Measurements from ENCODE around the gene ATAT1. TPM values are rescaled to one million over a fixed set of nuclear protein-coding genes. Genes with fewer than 3 reads are reported as not detected.

Gene ATAT1
- polyA plus RNA-seq, 3 donors: 0.51 to 10.4 (median 0.68) TPM

DNA sequence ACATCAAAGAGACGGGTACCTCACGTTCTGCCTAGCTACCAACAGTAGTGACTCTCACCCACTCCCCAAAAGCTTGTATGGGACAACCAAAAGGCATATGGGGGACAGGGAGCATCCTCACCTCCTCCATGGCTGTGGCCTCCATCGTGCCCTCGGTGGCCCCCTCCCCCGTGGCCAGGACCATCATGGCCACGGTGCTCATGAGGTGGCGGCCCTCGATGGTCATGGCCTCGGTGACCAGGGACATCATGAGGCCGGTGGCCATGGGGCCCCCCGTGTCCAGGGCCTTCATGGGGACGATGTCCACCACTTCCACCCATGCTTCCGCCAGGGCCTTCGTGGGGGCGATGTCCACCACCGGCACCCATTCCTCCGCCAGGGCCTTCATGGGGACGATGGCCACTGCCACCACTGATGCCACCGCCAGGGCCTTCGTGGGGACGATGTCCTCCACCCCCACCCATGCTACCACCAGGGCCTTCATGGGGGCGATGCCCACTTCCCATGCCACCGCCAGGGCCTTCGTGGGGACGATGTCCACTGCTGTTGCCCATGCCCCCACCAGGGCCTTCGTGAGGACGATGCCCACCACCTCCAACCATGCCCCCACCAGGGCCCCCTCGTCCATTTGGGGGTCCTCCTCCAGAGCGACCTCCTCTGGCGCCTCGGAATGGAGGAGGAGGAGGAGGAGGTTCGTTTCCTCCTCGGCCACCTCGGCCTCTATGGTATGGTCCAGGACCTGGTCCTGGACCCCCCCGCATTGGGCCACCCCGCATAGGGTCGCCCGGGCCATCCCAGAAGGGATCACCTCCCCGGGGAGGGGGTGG is 24.6 kb upstream of the ATAT1 start:
- Histone ChIP-seq H3K9ac (ENCODE audit: insufficient read depth, low read length, poor library complexity, severe bottlenecking) (no peak overlapping the region), H3K4me2 (replicated peaks; ENCODE audit: extremely low read depth, low read length, poor library complexity, severe bottlenecking) (no peak overlapping the region), H3K79me2 (ENCODE audit: insufficient read depth, low read length) (peaks cover 6% of the 10 kb centered on the region), H4K20me1 (ENCODE audit: insufficient read depth, low read length) (peaks cover 85% of the 10 kb centered on the region), H3K9me3 (replicated peaks in 1 of 2; ENCODE audit: control insufficient read depth in 1 of 2, insufficient read depth in 1 of 2, low read length in 2 of 2) (no peaks in the 10 kb centered on the region), H3K27me3 (ENCODE audit: control insufficient read depth in 2 of 2, insufficient read depth in 2 of 2, low read length in 2 of 2) (no peaks in the 10 kb centered on the region), H2AFZ (ENCODE audit: insufficient read depth, low read depth, low read length, poor library complexity, severe bottlenecking) (no peak overlapping the region), H3K27ac (ENCODE audit: low read depth in 1 of 2, low read length in 2 of 2) (no peak overlapping the region), H3K36me3 (replicated peaks in 1 of 2; ENCODE audit: control insufficient read depth in 1 of 2, insufficient read depth in 2 of 2, low read length in 2 of 2) (peaks cover 65 to 69% of the 10 kb centered on the region in 2 donors), H3K4me3 (replicated peaks in 1 of 3; ENCODE audit: low read depth in 2 of 3, low read length in 3 of 3) (no peak overlapping the region), H3K4me1 (ENCODE audit: control insufficient read depth in 1 of 2, insufficient read depth in 2 of 2, low read length in 2 of 2) (no peaks in the 10 kb centered on the region)
- Mint-ChIP-seq H3K4me3 (no peak overlapping the region), H3K27me3 (ENCODE audit: low read depth in 3 of 3) (no peaks in the 10 kb centered on the region), H3K27ac (no peak overlapping the region), H3K36me3 (peaks cover 59 to 68% of the 10 kb centered on the region in 2 donors), H3K4me1 (peaks cover 4% of the 10 kb centered on the region), H3K9me3 (no peaks in the 10 kb centered on the region)
- WGBS (ENCODE audit: insufficient coverage): 88% methylated on average over 22 of the region's 39 CpGs
- intact Hi-C loops (cut with micrococcal nuclease): no loop called here
- TF ChIP-seq, protein P1, sequence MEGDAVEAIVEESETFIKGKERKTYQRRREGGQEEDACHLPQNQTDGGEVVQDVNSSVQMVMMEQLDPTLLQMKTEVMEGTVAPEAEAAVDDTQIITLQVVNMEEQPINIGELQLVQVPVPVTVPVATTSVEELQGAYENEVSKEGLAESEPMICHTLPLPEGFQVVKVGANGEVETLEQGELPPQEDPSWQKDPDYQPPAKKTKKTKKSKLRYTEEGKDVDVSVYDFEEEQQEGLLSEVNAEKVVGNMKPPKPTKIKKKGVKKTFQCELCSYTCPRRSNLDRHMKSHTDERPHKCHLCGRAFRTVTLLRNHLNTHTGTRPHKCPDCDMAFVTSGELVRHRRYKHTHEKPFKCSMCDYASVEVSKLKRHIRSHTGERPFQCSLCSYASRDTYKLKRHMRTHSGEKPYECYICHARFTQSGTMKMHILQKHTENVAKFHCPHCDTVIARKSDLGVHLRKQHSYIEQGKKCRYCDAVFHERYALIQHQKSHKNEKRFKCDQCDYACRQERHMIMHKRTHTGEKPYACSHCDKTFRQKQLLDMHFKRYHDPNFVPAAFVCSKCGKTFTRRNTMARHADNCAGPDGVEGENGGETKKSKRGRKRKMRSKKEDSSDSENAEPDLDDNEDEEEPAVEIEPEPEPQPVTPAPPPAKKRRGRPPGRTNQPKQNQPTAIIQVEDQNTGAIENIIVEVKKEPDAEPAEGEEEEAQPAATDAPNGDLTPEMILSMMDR (IDR thresholded peaks at IDR 0.05): no peak
- no peak for DNase-seq

DNA sequence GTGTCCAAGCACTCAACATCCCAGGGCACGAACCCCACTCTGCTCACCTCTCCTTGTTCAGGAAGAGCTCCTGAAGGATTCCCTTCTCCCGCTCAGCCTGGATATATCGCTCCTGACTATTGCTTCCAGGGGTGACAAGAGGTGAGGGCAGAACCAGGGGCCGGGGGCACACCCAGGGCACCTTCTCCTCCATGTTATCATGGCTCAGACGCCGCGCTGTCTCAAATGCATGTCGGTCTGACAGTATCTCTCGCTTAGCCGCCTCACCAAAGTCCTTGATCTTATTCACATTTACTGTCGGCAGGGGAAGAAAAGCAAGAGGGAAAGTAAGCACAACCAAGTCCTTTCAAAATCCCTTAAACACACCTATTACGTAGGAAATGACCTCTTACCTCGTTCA is 22.7 kb upstream of the ATAT1 start:
- H3K4me3 ChIP-seq (replicated peaks in 1 of 3; ENCODE audit: low read depth in 2 of 3, low read length in 3 of 3): no peak overlapping the region
- H2AFZ ChIP-seq (ENCODE audit: insufficient read depth, low read depth, low read length, poor library complexity, severe bottlenecking): no peak overlapping the region
- H3K36me3 Mint-ChIP-seq: peaks cover 76 to 87% of the 10 kb centered on the region in 2 donors
- peak overlapping the region in 2 of 7 donors; percentile 58 to 62 for H3K27ac Mint-ChIP-seq
- H3K27me3 ChIP-seq (ENCODE audit: control insufficient read depth in 2 of 2, insufficient read depth in 2 of 2, low read length in 2 of 2): no peaks in the 10 kb centered on the region
- no peak overlapping the region for H3K27ac ChIP-seq (ENCODE audit: low read depth in 1 of 2, low read length in 2 of 2)
- DNase-seq: no peak
- H3K4me1 Mint-ChIP-seq: no peaks in the 10 kb centered on the region
- intact Hi-C loops (cut with micrococcal nuclease): no loop called here
- H4K20me1 ChIP-seq (ENCODE audit: insufficient read depth, low read length): peaks cover 99% of the 10 kb centered on the region
- no peak overlapping the region for H3K4me2 ChIP-seq (replicated peaks; ENCODE audit: extremely low read depth, low read length, poor library complexity, severe bottlenecking)
- H3K9me3 ChIP-seq (replicated peaks in 1 of 2; ENCODE audit: control insufficient read depth in 1 of 2, insufficient read depth in 1 of 2, low read length in 2 of 2): no peaks in the 10 kb centered on the region
- H3K27me3 Mint-ChIP-seq (ENCODE audit: low read depth in 3 of 3): no peaks in the 10 kb centered on the region
- no peak overlapping the region for H3K9ac ChIP-seq (ENCODE audit: insufficient read depth, low read length, poor library complexity, severe bottlenecking)
- TF ChIP-seq, protein P1 (IDR thresholded peaks at IDR 0.05): no peak
- H3K4me3 Mint-ChIP-seq: no peak overlapping the region
- H3K4me1 ChIP-seq (ENCODE audit: control insufficient read depth in 1 of 2, insufficient read depth in 2 of 2, low read length in 2 of 2): no peaks in the 10 kb centered on the region
- H3K36me3 ChIP-seq (replicated peaks in 1 of 2; ENCODE audit: control insufficient read depth in 1 of 2, insufficient read depth in 2 of 2, low read length in 2 of 2): peaks cover 84 to 88% of the 10 kb centered on the region in 2 donors
- 97% methylated on average over 11 of the region's 13 CpGs for WGBS (ENCODE audit: insufficient coverage)
- peaks cover 13% of the 10 kb centered on the region for H3K79me2 ChIP-seq (ENCODE audit: insufficient read depth, low read length)
- H3K9me3 Mint-ChIP-seq: no peaks in the 10 kb centered on the region
